NCI-H2107 (cell line): ENCODE results near the gene CALCA.
"Not testable (repeated sequence)": the region's sequence is repeated elsewhere in the genome, so short reads cannot be mapped to it uniquely, and the experiment has no call there.

Experiments used
- DNase-seq: peaks from one replicate; lab custom pipeline; 2025; lab: John Stamatoyannopoulos, UW

Gene CALCA, protein sequence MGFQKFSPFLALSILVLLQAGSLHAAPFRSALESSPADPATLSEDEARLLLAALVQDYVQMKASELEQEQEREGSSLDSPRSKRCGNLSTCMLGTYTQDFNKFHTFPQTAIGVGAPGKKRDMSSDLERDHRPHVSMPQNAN

DNA sequence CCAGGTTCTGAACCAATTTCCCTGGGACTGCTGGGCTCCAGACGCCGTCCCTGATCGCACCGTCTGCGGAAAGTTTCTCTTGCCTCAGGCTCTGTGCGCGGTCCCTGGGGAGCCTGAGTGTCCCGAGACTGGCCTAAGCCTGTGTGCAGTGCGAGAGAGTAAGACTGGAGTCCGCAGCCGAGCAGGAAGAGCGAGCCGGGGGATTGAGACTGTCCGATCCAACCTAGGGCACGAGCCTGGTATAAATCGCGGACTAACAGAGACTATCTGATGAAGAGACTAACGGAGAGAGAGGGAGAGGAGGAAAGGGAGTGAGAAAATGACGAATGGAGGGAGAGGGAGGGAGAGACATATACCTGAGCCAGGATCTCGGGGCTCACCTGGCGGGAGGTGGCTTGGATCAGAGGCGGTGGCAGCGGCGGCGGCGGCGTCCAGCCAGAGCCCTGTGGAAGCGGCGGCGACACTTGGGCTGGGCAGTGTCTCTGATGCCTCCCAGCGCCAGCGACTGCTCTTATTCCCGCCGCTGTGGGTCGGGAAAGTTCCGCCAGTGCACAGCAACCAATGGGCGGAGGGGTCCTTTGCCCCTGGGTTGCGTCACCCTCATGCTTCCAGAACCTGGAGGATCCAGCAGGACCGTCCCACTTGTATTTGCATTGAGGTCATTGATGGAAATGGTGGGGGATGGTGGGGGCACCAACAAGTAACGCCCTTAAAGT is at the start of gene CALCA:
CALCA (minus strand) TSS at position 487 of the 716 bp plus-strand sequence. CDS start 1,159 bp downstream, outside the sequence.
- no peak for DNase-seq

DNA sequence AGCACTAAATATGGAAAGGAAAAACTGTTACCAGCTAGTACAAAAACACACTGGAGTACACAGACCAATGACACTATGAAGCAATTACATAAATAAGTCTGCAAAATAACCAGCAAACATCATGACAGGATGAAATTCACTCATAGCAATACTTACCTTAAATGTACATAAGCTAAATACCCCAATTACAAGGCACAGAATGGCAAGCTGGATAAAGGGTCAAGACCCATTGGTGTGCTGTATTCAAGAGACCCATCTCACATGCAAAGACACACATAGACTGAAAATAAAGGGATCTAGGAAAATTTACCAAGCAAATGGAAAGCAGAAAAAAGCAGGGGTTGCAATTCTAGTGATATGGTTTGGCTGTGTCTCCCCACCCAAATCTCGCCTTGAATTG is 44.0 kb upstream of the CALCA start:
- no peak for DNase-seq

DNA sequence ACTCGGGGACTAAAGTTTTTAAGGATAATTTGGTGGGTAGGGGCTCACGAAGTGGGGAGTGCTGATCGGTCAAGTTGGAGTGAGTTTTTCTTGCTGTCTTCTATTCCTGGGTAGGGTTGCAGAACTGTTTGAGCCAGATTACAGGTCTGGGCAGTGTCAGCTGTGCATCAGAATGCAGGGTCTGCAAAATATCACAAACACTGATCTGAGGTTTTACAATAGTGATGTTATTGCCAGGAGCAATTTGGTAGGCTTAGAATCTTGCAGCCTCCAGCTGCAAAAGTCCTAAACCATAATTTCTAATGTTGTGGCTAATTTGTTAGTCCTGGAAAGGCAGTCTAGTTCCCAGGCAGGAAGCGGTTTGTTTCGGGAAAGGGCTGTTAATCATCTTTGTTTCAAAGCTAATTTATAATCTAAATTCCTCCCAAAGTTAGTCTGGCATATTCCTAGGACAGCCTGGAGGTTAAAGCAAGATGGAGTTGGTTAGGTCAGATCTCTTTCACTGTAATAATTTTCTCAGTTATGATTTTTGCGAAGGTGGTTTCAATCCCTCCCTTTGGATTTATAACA is 39.7 kb upstream of the CALCA start:
- no peak for DNase-seq

DNA sequence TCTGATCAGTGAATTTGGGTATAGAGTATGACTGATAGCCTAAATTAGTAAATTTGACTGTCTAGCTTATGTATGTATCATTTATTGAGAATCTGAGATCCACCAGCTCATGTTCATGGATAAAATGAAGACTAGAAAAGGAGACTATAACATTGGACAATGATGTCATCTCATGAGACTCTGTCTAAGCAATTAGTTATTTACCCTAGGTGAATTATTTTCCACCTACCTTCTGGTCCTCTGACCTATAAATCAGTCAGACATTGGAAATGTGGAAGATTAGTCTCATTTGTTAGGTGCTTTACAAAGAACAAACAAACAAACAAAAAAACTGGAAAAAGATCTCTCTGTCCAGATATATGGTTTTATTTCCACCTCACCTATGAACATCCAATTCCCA is 38.7 kb upstream of the CALCA start:
- DNase-seq: no peak

DNA sequence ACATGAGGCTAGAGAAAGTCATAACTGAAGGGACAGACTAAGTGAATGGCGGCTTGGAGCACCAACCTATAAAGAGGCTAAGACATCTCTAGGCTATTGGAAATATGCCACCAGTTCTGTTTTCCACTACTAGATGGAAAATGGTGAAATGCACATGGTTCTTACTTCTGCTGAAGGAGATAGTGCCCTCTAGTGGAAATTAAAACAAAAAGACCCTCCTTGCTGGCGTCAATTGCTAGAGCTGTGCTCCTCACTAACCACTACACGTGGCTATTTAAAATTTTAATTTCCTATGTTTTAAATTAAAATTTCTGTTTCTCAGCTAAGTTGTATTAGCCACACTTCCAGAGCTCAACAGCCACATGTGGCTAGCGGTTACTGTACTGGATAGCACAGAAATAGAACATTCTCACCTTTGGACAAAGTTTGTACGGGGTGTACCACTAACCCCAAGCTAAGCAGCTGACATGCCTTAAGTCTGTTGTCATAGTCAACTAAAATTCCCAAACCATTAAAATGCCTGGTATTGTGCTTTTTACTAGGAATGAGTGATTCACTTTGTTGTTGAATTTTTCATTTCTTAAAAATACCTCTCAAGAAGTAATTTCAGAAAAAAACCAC is 34.1 kb upstream of the CALCA start:
- peak; percentile 14 for DNase-seq

DNA sequence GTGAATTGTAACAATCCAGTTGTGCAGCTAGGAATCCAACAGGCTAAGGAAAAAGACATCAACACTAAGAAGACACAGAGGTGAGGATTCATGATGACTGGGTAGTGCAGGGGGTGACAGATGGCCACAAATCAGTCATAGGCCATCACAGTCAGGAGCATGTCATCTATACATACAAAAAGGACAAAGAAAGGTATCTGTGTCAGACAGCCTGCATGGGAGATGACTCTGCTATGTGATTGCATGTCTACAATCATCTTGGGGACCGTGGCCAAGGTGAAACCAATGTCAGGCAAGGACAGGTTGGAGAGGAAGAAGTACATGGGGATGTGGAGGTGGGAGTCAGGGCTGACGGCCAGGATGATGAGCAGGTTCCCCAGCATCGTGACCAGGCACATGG is 16.0 kb upstream of the CALCA start:
- DNase-seq: not testable (repeated sequence)

DNA sequence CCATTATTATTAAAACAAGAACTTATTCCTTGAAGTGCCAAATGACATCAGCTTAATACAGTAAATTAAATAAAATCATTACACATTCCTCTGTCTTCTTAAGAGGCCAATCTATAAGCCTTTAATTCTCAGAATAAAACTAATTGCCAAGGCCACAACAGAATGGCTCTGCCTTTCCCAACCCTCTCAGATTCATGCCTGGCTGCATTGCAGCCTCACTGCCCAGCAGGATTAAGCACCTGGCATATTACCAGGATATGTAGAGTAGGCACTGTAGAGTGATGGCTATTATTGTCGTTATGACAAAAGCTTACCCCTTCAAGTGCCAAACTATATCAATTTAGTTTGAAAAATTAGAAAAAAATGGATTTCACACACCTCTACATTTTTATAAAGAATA is 9.4 kb upstream of the CALCA start:
- DNase-seq: no peak

DNA sequence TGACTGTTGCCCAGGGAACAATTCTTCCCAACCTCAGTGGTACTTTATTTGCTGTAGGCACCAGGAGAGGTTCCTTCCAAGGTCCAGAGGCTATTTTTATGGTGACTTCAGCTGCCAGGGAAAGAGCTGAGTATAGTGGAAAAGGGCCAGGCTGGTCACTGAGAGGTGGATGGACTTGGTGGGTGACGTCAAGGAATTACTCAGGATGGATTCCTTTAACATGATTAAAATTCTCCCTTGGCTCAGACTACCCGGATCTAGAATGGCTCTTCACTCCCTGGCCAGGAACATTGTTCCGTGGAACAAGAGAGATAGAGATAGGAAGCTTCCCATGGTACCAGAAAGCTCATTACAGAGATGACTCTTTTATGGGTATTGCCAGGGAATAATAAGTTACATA is 8.7 kb upstream of the CALCA start:
- no peak for DNase-seq

DNA sequence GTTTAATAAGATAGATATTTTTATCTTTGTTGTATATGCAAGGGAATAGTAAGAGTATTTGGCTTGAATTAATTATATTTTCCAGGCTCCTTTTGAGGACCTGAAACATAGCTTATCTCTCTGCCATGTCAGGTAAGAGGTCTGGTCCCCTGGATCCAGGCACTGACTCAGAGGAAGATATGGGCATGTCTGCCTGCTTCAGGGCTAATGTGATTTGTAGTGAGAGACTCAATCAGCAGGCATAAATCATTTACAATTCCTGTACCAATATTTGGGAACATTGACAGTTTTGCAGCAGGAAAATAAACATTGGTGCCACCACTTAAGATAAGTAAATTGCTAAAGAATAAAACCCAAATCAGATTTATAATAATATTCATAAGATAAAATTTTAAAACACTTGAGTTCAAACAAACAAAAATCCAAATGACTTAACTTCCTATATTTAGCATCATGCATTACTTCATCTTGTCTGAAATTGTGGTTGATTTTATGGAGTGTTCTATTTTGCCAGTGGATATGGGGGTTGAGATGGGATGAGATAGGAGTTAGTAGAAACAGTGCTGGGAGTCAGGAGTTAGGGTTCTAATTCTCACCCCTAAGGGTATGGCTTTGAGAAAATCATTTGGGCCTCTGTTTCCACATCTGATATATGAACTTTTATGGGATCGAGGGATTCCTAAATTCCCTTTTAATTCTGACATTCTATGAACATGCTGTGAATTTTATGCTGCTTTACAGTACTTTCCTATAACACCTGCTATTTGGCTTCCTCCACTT is 5.1 kb upstream of the CALCA start:
- no peak for DNase-seq

DNA sequence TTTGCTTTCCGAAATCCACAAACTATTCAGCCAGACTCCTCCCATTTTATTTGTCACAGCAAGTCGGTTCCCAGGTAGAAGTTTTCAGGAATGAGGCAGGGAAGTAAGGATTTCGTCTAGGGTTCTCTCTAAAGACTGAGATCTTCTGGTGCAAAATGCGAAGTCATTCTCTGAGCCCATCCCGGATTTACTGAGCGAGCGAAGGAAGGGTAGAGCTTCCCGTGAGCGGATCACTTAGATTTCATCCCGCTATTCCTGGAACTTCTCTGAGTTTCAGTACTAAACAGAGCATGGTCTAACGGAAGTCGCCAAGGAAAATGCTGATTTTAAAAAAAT is 3.1 kb upstream of the CALCA start:
- DNase-seq: no peak

DNA sequence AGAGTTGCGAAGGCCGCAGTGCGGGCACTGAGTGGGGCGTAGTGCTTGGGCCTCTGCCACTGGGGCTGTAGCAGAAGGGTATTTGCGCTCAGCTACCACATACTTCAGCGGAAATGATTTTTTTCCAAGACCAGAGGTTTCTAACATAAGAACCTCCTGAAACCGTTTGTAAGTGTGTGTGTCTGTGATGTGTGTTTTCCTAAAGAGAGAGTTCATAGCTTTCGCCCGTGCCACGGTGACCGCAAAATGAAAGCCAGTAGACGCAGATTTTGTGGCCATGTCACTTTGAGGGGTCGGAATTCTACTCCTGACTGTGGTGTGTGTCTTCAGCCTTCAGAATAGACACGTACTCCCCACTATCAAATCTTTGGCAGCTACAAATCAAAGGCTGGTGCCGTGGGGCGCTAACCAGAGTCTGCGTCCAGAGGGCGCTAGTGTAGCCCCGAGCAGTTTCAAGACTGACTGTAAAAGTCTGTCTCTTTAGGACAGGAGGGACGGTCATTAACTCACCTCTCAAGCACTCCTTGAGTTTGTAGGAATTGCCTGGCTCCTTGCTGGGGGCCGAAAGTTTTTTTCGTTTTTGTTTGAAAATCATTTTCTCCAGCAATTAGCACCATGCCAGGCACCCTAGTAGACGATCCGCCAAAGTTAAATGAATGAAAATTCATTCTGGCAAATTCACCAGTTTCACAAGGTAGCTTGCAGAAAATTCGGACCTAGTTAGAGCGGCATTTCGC is 2.5 kb upstream of the CALCA start:
- DNase-seq: no peak

DNA sequence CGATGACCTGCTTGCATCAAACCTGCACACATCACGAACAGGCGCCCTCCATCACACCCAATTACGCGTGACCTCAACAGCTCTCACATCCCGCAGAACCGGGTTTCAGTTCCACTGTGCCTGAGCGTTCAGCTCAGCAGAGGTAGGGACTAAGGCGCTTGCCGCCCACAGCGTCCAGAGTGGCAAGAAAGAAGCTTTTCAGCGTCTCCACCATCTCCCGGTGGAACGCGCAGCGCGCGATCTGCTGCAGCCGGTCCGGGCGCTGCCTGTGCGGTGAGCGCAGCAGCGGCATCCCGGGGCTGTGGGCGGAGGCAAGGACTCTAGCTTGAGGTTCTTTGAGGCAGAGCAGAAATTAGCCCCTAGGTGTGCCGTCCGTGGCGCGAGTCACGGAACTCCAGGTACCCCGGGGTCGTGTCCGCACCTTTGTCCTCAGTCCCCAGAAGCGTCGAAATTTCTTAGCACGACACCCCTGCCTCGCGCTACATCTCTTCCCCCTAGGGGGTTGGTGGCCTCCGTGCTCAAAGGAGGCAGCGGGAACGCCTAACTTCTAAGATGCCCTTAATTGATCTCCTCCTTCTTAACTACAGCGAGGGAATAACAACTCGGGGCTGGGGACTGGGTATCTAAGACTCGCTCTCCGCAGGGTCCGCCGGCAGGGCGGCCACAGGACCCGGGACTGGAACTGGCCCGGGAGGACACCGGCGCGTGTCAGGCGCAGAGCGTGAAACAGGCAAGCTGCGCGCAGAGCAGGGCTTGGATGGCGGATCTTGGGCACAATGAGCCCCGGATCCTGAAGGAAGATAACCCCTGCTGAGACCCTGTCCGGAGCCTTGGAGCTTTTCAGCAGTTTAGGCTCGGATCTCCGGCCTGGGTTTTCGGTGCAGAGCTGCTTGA is 1.7 kb upstream of the CALCA start:
- DNase-seq: no peak

DNA sequence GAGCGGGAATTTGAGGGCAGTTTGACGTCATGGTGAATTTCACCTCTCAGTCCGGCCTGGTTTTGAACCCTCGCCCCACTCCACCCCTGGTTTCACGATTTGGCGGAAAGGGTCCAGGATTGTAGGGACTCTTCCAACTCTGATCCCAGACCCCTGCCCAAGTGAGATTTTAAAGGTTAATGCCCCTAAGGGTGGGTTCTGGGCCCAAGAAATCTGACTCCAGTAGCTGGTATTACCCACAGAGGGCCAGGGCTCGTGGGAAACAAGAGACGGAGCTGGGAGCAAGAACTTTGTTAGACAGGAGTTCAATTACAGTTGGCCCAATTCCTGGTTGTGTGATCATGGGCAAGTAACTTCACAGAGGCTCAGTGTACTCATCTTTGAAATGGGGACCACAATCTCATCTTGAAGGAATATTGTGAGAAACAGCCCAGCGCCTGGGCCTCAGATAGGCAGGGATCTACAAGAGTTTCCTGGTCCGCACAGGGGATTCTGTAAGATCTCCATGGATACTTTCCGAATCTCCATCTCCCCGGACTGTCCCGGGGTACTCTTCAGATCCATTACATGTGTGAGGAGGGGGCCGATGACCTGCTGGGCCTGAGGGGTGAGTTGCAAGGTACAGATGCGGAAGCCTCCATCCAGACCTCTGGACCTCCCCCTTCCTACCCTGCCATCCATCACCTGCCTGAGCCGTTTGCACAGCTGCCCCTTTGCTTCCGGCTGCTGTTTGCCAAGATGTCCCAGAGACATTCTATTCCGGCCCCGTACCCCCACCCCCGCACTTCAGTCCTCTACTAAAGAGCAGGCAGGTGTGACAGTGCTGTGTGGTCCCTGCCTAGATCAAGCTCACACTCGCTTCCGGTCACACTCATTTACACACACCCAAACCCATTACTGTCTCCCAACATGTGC is 687 bp upstream of the CALCA start:
- no peak for DNase-seq

DNA sequence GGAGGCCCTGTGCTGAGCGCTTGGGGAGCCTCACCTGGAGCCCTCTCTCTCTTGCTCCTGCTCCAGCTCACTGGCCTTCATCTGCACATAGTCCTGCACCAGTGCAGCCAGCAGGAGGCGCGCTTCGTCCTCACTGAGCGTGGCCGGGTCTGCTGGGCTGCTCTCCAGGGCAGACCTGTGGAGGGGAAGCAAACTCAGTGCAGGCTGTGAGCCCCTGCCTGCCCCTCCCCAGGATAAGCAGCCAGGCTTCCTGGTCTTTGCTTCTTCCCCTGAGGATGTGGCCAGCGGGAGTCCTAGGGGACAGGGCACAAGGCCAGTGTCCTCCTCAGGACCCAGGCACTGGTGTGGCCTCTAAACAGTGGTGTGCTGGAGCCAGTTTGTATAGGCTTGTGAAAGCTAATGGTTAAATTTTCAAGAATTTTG is 2.2 kb downstream of the CALCA start:
- DNase-seq: no peak

DNA sequence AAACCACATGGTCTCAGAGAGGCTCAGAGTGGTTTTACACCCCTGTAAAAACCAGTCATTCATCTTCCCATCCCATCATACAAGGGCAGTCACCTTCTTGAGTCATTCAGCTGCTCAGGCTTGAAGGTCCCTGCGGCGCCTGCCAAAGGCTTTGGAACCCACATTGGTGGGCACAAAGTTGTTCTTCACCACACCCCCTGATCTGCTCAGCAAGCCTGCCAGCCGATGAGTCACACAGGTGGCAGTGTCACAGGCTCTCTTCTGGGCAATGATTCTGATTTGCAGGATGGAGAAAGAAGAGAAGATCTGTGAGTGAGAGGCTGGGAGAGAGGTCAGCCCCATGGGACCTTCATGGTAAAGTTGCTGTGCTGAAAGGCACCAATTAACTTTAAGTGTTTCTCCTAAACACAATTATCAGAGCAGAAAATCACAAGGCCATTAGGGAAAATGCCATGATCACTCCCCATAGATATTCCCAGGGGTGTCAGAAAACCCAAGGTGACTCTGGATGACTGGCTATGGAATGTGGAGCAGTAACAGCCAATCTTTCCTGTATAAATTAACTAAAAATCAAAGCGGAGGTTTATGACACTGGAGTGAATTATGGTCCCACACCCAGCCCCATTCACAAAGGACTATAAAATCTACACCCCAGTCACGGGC is 4.4 kb downstream of the CALCA start:
- DNase-seq: peak; percentile 76

DNA sequence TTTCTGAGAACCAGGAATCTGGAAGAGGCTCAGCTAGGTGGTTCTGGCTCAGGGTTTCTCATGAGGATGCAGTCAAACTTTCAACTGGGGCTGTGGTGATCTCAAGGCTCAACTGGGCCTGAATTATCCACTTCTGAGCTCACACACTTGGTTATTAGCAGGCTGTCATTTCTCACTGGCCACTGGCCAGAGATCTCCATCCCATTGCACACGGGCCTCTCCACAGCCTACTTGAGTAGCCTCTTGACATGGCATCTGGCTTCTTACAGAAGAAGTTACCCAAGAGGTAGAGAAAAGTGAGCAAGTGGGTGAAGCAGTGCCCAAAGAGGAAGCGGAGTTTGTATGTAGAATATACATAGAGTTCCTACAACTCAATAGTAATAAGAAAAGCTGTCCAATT is 16.0 kb downstream of the CALCA start:
- DNase-seq: no peak

DNA sequence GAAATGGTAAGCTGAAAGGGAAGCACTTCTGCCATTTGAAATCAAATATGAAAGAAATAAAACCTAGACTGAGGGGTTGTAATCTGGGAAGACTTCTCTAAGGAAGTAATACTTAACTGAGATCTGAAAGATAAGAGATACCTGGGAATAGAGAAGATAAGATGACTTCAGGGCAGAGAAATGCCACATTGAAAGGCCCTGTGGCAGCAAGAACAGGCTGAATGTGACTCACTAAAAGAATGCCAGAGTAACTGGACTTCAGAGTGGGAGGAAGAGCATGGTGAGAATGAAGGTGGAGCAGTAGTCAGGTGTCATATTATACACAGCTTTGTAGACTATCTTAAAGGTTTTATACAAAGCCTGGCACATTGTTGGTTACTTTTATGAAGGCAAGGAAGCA is 17.6 kb downstream of the CALCA start:
- no peak for DNase-seq

DNA sequence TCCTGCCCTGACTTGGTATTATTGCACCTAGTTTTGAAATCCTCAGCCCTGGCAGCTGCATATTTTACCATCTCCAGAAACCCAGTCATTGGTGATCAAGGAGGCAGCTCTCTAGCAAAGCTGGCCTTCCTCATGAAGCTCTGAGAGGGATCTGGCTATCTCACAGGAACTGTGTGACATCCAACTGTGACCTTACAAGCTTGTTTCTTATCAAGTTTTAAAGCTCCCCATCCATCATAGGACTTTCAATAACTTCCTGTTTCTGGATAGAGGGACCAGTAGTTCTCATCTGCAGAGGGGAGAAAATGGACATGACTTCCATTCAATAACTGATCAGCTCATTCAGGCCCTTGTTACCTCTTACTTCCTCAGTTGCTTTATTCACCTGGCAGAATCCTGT is 18.2 kb downstream of the CALCA start:
- DNase-seq: no peak

DNA sequence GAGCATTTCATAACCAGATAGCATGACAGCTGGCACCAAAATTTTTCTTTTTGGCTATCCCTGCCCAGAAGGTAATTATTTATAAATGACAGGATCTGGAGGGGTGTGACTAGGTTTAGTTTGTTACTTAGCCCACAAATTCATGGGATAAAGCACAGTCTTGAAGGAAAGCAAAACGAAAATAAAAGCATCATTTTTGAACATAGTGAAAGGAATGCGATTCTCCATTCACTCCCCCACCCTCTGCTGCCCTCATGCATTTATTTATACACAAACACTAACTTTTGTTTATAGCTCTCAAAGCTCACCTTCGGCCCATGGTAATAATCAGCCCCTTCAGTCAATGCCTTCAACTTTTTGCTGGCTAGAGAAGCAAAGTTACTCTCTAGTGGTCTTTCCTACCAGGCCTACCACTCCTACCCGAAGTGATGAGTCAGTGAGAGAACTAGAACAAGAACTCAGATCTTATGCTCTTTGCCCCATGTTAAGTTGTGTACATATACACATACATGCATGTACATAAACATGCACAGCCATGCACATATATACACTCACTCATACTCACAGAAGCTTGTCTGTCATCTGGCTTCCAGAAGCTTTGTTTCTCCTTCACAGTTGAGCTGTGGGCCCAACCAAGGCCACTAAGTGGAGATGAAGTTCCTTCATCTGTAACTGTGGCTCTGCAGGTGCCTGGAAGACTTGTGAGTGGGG is 22.6 kb downstream of the CALCA start:
- no peak for DNase-seq
